GM12878 (cell line): ENCODE measurements around the gene TECR. TPM values are rescaled to one million over a fixed set of nuclear protein-coding genes. Genes with fewer than 3 reads are reported as not detected.

Experiments
- ATAC-seq: fragments of 200-7000 bp; cut with Tn5 transposase; 3 replicates; pipeline ENCODE4 v1.9.1; 2020; ENCODE audit warnings: mild to moderate bottlenecking, moderate library complexity
- BruUV-seq: library from RNA; stranded (reverse); fragments of 400-500 nt; replicated peaks from 2 replicates; lab custom pipeline; 2021; lab: Mats Ljungman, UMichigan
- CTCF ChIA-PET: fragments of 300-600 bp; sonication (Branson Sonifier 250); formaldehyde crosslinking; extraction: SDS; loops from one replicate; lab custom pipeline; 2021; ENCODE audit warnings: inconsistent platforms; lab: Yijun Ruan, JAX
- POLR2A ChIA-PET: fragments of 350-600 bp; formaldehyde crosslinking; extraction: SDS; loops from one replicate; lab custom pipeline; 2021; ENCODE audit warnings: inconsistent platforms; lab: Charles Lee
- RAD21 ChIA-PET: fragments of 300-600 bp; sonication (Branson Sonifier 250); formaldehyde crosslinking; loops from one replicate; lab custom pipeline; 2023; ENCODE audit warnings: antibody characterized with exemption; ENCODE audit not compliant: unreplicated experiment; lab: Charles Lee
- SMC1A ChIA-PET: fragments of 300-600 bp; sonication (Branson Sonifier 250); formaldehyde crosslinking; loops from one replicate; lab custom pipeline; 2023; ENCODE audit not compliant: unreplicated experiment, uncharacterized antibody; lab: Charles Lee
- DNase-seq: peaks from one replicate; pipeline ENCODE4 v3.0.0-alpha.2; 2011; ENCODE audit warnings: low read depth, low spot score
- FAIRE-seq: peaks from 3 replicates; lab custom pipeline; 2011; peaks lifted over from hg19 to GRCh38; lab: Jason Lieb, UNC
- H2AFZ ChIP-seq: 2 replicates; pipeline ENCODE4 v1.6.0; 2011; ENCODE audit warnings: low read depth, low read length, control low read depth; ENCODE audit not compliant: control insufficient read depth
- H3K27ac ChIP-seq: 2 replicates; pipeline ENCODE4 v1.5.1; 2011; ENCODE audit warnings: control low read depth; ENCODE audit not compliant: control insufficient read depth, insufficient read depth
- H3K27me3 ChIP-seq, 2 experiments: replicated peaks in 1 of 2; 2 replicates each; pipeline versions ENCODE4 v1.6.0 to v1.6.1; 2011; ENCODE audit warnings: low read length in 1 of 2; ENCODE audit not compliant: control insufficient read depth in 2 of 2, insufficient read depth in 2 of 2
- H3K36me3 ChIP-seq, 2 experiments: 2 replicates each; pipeline ENCODE4 v1.5.1; 2011; ENCODE audit warnings: low read length in 1 of 2; ENCODE audit not compliant: control insufficient read depth in 2 of 2, insufficient read depth in 2 of 2
- H3K4me1 ChIP-seq: 2 replicates; pipeline ENCODE4 v1.6.1; 2011; ENCODE audit warnings: mild to moderate bottlenecking, low read length, moderate library complexity, mixed read lengths; ENCODE audit not compliant: control insufficient read depth, insufficient read depth
- H3K4me2 ChIP-seq: 2 replicates; pipeline ENCODE4 v1.6.0; 2011; ENCODE audit warnings: control low read depth; ENCODE audit not compliant: control insufficient read depth, insufficient read depth
- H3K4me3 ChIP-seq: fragments of 200-600 bp; sonication (generic); 2 replicates; pipeline ENCODE4 v1.5.1; 2016
- H3K79me2 ChIP-seq: 2 replicates; pipeline ENCODE4 v1.6.0; 2011; ENCODE audit warnings: low read length; ENCODE audit not compliant: control insufficient read depth, insufficient read depth
- H3K9ac ChIP-seq: 2 replicates; pipeline ENCODE4 v1.8.0; 2011; ENCODE audit warnings: low read length, control low read depth, mixed read lengths; ENCODE audit not compliant: control insufficient read depth, insufficient read depth
- H3K9me3 ChIP-seq: replicated peaks from 3 replicates; pipeline ENCODE4 v1.5.1; 2011; ENCODE audit warnings: mild to moderate bottlenecking, low read length; ENCODE audit not compliant: control insufficient read depth, insufficient read depth
- H4K20me1 ChIP-seq: 2 replicates; pipeline ENCODE4 v1.6.0; 2011; ENCODE audit not compliant: control insufficient read depth, insufficient read depth
- POLR2A ChIP-seq: IDR thresholded peaks from 2 replicates; pipeline ENCODE4 v1.6.1; 2011; ENCODE audit warnings: low read depth, mild to moderate bottlenecking, low read length
- POLR2AphosphoS5 ChIP-seq: IDR thresholded peaks from 2 replicates; pipeline ENCODE4 v1.6.1; 2011; ENCODE audit warnings: mild to moderate bottlenecking, low read length, inconsistent platforms
- RUNX3 ChIP-seq: IDR thresholded peaks from 2 replicates; pipeline ENCODE4 v1.6.1; 2012; ENCODE audit warnings: low read length, inconsistent platforms
- WGBS: methylation state at CpG from one replicate; pipeline ENCODE4 v1.1.6; 2016; ENCODE audit warnings: low lambda C conversion rate; ENCODE audit not compliant: insufficient replicate concordance, insufficient coverage; ENCODE audit errors: missing lambda C conversion rate; 5-methylcytosine and 5-hydroxymethylcytosine counted together
- in situ Hi-C: fragments of 300-500 bp; cut with MboI; formaldehyde crosslinking; loops from 9 replicates; pipeline ENCODE4 v1.14.3; 2018; ENCODE audit warnings: mixed read lengths
- intact Hi-C: fragments of 100-400 bp; cut with micrococcal nuclease; formaldehyde crosslinking; loops from one replicate; pipeline ENCODE4 v1.14.2; 2022; ENCODE audit not compliant: unreplicated experiment
- polyA plus RNA-seq, 11 experiments: library from polyadenylated mRNA; depleted of rRNA in 4 of 11; unstranded in 6 of 11; stranded (reverse) in 5 of 11; fragments of >200 nt; fragmentation: Nextera tagmentation in 4 of 11; fragmentation: Illumina TruSeq in 1 of 11; extraction: Ambion mirVana in 4 of 11; extraction: Trizol in 1 of 11; gene quantifications; 1 replicate in 1 of 11; 2 replicates in 10 of 11; pipeline versions ENCODE4 v1.2.1 to v1.2.3, GENCODE V29; 2011 to 2016; ENCODE audit warnings: inconsistent platforms in 2 of 11, missing spikeins in 2 of 11, low read depth in 1 of 11
- total RNA-seq, 4 experiments: library from RNA; depleted of rRNA in 3 of 4; stranded (reverse); fragments of >200 nt in 3 of 4; fragmentation: Illumina TruSeq in 1 of 4; extraction: Trizol in 1 of 4; gene quantifications; 2 replicates each; pipeline versions ENCODE4 v1.2.1 to v1.2.3, GENCODE V29; 2013 to 2021
- TF ChIP-seq, protein P1 (sequence below): fragments of 450-650 bp; formaldehyde crosslinking; IDR thresholded peaks from 2 replicates; pipeline ENCODE4 v1.4.0; 2022; ENCODE audit warnings: mild to moderate bottlenecking, moderate library complexity

The TECR gene
- total and polyA plus RNA-seq, 10 of the 15 experiments (the other 5 are each of a cell fraction or from before 2014, with no cell fraction given), result 9.6 to 157 (median 64.2) TPM

DNA sequence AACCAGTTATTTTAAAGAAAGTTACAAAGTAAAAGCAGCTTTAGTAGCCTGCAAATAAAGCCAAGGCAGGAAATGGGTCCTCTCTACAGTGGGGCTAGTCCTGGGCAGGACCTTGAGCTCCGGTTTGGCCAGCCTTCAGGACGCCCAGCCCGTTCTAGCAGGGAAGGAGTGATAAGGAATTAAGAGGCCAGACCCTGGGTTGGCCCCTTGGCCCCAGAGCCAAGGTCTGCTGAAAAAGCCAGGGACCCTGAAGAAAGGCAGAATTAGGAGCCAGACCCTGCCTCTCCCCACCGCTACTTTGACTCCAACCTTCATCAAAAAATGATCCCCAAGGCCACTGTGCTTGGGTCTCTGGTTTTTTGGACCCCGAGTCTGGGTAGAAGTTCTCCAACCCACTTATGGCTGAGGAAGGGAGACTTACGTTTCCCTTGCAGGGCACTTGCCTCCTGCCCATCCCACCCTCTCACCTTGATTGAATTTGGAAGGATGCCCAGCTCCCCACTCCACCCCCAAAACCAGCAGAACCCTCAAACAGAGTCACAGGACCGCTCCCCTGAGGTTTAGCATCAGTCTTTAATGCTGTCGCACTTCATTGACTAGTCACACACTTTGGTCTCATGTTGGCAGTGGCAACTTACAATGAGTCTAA, 15.1 kb upstream of the TECR start:
- ChIA-PET POLR2A (interaction anchor here (0.6 kb wide), 1 partner anchor 653 kb away, joined by 4 read pairs; no protein-coding TSS in a partner anchor), CTCF (interaction anchor here (1.0 to 2.0 kb wide), 2 partner anchors 18 to 43 kb away, joined by 5 read pairs; no protein-coding TSS in a partner anchor), SMC1A (interaction anchor here (0.7 kb wide), 1 partner anchor 15 kb away, joined by 3 read pairs; no protein-coding TSS in a partner anchor), RAD21 (no interaction called here)
- H4K20me1 ChIP-seq, result peaks cover 3% of the 10 kb centered on the region; the same call in 1 of the 2 replicates
- no peak overlapping the region for H3K9ac ChIP-seq
- no peak overlapping the region for H3K27ac ChIP-seq
- peak overlapping the region; percentile 35; the same call in 1 of the 2 replicates for H3K4me2 ChIP-seq
- DNase-seq (no peak), FAIRE-seq (no peak), ATAC-seq (no peak)
- H3K9me3 ChIP-seq, result no peaks in the 10 kb centered on the region
- H3K79me2 ChIP-seq, result peaks cover 30% of the 10 kb centered on the region
- in situ Hi-C loops, result no loop called here
- intact Hi-C loops, result no loop called here
- 0 out of 2 replicates have a peak overlapping the region, but pooled peaks have one; percentile 95 for H3K4me3 ChIP-seq
- no TSS peak for BruUV-seq
- WGBS, result 73% methylated on average over 8 of the region's 8 CpGs
- peaks cover 3 to 12% of the 10 kb centered on the region in 2 experiments; a peak in 3 of 4 replicates for H3K36me3 ChIP-seq
- no peaks in the 10 kb centered on the region for H3K27me3 ChIP-seq
- TF ChIP-seq RUNX3, result no peak
- TF ChIP-seq POLR2A, result peak; percentile 25
- TF ChIP-seq, protein P1, sequence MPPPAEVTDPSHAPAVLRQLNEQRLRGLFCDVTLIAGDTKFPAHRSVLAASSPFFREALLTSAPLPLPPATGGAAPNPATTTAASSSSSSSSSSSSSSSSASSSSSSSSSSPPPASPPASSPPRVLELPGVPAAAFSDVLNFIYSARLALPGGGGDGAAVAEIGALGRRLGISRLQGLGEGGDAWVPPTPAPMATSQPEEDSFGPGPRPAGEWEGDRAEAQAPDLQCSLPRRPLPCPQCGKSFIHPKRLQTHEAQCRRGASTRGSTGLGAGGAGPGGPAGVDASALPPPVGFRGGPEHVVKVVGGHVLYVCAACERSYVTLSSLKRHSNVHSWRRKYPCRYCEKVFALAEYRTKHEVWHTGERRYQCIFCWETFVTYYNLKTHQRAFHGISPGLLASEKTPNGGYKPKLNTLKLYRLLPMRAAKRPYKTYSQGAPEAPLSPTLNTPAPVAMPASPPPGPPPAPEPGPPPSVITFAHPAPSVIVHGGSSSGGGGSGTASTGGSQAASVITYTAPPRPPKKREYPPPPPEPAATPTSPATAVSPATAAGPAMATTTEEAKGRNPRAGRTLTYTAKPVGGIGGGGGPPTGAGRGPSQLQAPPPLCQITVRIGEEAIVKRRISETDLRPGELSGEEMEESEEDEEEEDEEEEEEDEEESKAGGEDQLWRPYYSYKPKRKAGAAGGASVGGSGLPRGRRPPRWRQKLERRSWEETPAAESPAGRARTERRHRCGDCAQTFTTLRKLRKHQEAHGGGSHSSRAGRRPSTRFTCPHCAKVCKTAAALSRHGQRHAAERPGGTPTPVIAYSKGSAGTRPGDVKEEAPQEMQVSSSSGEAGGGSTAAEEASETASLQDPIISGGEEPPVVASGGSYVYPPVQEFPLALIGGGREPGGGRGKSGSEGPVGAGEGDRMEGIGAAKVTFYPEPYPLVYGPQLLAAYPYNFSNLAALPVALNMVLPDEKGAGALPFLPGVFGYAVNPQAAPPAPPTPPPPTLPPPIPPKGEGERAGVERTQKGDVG (CRISPR knock-in tag), result no peak
- TF ChIP-seq POLR2AphosphoS5, result peak; percentile 21; the same call in 1 of the 2 replicates
- H3K4me1 ChIP-seq, result peaks cover 9% of the 10 kb centered on the region
- H2AFZ ChIP-seq, result no peak overlapping the region
